CD4-positive, alpha-beta T cell treated with Interleukin-15 for 1 hour (primary cell): Measurements from ENCODE around the gene AGBL3.
A peak's percentile ranks its signal among the peaks of the same experiment; 100 is the strongest.
"Not testable (repeated sequence)": the region's sequence is repeated elsewhere in the genome, so short reads cannot be mapped to it uniquely, and the experiment has no call there.

ENCODE experiments used
- DNase-seq: peaks from one replicate; pipeline ENCODE4 v3.0.0-alpha.2; 2020

AGBL3 gene

DNA sequence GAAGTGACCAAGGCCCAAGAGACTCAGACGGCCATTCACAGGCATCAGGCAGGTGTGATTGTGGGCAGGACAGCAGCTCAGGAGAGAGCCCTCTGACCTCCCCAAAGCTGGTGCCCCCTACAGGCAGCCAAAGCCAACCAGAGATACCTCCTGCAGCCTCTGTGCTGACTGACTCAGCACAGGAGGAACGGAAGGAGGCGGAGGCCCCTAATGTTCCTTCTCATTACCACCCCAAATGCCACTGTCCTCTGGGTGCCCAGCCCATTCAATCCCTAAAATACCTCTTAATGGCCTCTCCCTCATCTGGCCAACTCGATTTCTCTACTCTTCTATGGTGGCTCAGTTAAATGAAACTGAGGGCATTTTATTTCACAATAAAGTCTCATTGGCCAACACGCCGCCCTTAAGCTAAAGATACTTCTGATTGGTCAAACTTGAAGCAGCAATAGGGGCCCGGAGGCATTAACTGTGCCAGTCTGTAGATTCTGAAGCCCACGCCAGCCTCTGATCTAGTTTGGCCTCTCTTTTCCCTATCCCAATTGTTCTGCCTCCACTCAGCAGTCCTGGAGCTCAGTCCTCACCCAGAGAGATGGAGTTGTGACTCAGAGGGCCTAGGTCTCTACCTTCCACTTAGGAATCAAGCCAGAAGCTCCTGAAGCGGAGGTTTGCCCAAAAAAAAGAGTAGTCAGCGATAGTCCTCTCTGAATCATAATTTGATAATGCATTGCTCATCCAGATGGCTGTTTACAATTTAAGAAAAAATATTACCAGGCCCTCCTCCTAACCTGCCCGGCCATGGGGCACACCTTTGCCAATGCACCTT lies 183.0 kb downstream of the AGBL3 start:
- peak; percentile 69 for DNase-seq

- no peak for DNase-seq
Measured at GRCh38 chr7:135169964-135170273, 183.6 kb downstream of the AGBL3 start.

- DNase-seq = peak; percentile 92
Measured at GRCh38 chr7:135170274-135170997, 184.1 kb downstream of the AGBL3 start, which contains the start of gene CYREN. TSS of gene CYREN (minus strand) at chr7:135170707. CDS start at chr7:135168922, 1,785 bp downstream.

DNA sequence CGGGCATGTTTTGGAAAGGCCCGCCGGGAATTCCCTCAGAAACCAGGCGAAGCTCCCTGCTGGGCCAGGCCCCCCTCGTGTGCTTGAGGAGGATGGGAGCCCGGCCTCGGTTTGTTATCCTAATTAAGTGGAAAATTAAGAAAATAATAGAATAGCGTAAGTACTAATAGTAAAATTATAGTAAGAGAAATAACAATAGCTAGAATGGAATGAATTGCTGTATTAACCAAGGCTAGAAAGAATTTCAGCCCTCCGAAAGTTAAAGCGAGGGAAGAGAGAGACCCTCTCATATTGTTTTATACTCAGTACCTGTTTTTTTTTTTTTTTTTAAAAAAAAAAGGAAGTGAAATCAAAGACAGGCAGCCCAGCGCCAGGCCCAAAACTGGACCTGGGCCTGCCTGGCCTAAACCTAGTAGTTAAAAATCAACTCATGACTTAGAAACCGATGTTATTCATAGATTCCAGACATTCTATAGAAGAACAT lies 184.7 kb downstream of the AGBL3 start:
- not testable (repeated sequence) for DNase-seq

DNA sequence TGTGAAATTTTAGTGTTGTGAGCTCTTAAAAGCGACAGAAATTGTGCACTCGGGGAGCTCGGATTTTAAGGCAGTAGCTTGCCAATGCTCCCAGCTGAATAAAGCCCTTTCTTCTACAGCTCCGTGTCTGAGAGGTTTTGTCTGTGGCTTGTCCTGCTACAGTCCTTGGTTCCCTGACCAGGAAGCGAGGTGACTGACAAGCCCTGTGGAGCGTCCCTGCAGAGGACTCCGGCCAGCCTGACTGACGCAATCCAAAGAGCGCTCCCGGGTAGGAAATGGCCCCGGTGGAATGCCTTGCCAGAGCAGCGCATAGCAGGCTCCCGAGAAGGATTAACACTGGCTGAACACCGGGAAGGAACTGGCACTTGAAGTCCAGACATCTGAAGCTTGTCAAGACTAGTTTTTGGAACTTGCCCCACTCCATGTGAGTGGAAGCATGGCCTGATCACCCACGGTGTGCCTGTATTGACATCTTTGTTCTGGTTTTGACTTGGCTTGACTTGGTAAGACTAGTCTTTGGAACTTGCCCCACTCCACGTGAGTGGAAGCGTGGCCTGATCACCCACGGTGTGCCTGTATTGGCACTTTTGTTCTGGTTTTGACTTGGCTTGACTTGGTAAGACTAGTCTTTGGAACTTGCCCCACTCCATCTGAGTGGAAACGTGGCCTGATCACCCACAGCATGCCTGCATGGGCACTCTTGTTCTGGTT lies 185.4 kb downstream of the AGBL3 start:
- not testable (repeated sequence) for DNase-seq

GRCh38 chr7:135173916-135174315 lies 187.6 kb downstream of the AGBL3 start:
- DNase-seq = not testable (repeated sequence)

DNA sequence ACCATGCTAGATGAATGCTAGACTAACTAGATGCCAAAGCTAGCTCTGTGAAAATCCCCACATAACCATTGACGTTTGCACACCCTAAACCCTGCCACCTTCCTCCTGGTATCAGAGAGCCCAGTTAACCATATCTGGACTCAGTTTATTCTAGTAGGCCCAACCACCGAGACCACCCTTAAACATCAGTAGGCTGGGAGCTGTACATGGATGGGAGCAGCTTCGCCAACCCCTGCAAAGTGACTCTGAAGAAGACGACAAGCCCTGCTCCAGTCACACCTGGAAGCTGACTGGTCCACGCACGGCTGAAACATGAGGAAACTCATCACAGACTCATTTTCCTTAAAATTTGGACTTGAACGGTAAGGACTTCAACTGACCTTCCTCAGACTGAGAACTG lies 188.6 kb downstream of the AGBL3 start:
- no peak for DNase-seq

DNA sequence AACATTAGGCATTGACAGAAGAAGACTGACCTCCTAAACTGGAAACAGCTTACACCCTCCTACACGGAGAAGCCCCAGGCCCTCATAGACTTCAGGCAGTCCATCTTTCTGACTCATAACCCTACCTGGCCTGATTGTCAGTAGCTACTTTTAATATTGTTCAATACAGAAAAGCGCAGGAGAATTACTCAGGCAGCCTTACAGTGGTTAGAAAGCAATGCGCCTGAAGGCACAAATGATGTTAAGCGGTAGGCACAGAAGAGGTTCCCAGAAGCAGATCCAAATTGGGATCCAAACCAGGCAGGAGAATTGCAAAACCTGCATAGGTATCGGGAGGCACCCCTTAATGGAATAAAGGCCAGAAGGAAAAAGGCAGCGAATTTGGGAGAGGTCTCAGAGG lies 189.6 kb downstream of the AGBL3 start:
- DNase-seq = no peak

DNA sequence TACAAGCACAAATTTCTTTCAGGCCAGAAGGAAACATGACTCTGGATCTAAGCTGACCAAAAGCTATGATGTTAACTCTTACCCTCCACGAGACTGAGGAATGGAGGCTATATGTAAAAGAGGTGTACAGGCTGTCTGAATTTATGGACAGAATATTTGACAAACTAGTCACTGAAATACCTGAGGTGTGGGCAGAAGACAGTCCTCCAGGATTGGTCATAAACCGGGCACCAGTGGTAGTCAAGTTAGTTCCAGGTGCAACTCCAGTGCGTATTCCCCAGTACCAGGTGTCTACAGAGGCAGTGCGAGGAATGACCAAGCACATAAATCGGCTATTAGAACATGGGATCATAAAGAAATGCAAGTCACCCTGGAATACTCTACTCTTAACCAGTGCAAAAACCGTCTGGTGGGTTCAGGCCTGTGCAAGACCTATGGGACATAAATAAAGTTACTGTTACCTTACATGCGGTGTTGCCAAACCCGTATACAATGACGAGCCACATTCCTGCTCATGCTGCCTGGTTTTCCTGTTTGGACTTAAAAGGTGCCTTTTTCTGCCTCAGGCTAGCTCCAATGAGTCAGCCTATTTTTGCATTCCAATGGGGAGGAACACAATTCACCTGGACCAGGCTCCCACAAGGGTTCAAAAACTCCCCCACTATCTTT lies 190.9 kb downstream of the AGBL3 start:
- no peak for DNase-seq

GRCh38 chr7:135178364-135178763 lies 192.1 kb downstream of the AGBL3 start:
- no peak for DNase-seq

GRCh38 chr7:135179321-135179925 lies 193.1 kb downstream of the AGBL3 start:
- DNase-seq = no peak

DNA sequence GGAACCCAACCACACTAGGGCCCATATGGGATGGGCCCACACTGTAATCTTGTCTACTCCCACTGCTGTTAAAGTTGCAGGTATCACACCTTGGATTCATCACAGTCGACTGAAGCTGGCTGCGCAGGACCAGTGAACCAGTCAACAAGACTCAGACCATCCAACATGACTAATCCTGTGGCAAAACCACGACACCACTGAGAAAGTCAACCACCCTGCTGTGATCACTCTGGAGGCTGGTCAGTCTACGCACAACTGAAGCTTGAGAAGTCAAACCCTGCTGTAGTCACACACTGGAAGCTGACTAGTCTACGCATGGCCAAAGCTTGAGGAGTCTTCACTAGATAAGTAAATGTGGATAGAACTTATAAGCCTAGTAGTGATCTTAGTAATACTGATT lies 193.8 kb downstream of the AGBL3 start:
- no peak for DNase-seq

GRCh38 chr7:135181261-135181928 lies 195.1 kb downstream of the AGBL3 start:
- DNase-seq = no peak

DNA sequence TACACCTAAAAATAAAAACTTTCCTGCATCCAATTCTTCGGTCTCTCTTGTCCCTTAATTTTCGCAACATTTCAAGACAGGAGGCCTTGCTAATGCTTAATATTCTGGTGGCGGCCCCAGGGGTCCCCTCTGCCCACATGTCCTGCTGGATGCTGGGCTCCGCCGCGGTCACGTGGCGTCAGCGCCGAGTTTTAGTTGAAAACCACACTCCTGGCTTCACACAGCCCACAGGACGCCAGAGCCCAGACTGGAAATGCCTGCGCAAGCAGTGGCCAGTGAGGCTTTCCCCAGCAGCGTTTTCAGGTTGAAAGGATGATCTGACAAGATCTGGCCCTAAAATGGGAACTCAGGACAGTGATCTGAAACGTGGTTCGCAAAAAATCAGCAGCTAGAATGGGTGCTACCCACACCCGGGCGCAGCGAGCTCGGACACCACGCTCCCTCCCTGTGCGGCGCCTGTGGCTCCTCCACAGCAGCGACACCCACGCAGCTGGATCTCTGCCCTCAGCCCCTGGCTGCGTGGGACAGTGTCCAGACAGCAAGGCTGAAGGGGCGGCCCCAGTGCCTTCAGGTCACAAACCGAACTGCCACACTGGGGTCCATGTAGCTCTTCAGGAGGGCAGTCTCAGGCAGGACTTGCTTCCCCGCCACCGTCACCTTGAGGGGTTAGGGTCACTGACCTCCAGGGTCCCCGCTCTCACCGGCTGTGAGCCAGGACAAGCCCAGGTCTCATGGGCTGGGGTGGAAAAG lies 195.8 kb downstream of the AGBL3 start:
- DNase-seq = no peak

DNA sequence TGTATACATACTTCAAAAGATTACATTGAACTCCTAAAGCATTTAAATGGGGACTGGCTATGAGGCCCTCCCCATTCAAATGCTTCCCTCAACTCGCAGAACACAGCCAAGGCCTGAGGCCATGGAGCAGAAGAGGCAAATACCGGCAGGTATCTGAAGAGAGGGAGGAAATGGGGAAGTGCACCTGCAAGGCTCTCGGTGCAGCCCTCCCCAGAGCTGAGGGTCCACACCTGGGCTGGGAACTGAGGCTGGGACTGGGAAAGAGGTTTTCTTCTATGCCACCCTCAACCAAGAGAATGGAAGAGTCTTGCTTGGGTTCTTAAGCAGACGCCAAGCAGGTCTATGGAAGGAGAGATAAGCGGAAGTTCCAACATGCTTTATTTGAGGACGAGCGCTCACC lies 197.2 kb downstream of the AGBL3 start:
- DNase-seq = no peak

DNA sequence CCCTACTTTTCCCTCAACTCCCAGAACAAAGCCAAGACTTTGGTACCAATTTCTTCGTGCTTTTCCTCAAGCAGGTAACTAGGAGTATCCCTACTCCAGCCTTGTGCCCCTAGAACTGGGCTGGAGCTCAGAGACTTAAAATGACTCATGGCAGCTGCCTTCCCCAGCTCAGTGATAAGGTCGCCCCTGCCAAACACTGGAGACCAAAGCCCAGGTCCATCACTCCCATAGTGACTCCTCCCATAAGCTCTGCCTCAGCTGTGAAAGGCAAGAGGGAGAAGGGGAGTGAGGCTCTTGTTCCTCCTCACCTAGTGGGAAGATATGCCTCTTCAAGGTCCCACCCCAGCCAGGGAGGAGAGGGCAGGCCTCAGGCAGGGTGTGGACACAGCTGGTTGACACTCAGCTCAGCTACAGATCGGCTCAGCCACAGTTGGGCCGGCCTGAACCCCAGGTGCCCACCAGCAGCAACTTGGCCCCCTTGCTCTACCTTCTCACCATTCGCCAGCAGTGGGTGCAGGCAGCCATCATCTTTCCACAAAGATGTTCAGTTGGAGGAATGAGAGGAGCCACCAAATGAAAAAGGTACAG lies 198.0 kb downstream of the AGBL3 start:
- DNase-seq = no peak
